Activated CD8-positive, alpha-beta T cell treated with anti-CD3 and anti-CD28 coated beads, Interleukin-2, amount 10 ng/mL, durations not matched to agents 7 days and 5 days (primary cell): ENCODE results near the gene SCAF4. TPM values are rescaled to one million over a fixed set of nuclear protein-coding genes. Genes with fewer than 3 reads are reported as not detected.
A peak's percentile ranks its signal among the peaks of the same experiment; 100 is the strongest.
"Not testable (repeated sequence)": the region's sequence is repeated elsewhere in the genome, so short reads cannot be mapped to it uniquely, and the experiment has no call there.

Experiments used
- ATAC-seq: fragments of 150-1000 bp; cut with Tn5 transposase; one replicate; pipeline ENCODE4 v1.10.0; 2021; ENCODE audit warnings: moderate library complexity
- CTCF ChIA-PET: fragments of 350-600 bp; sonication (Branson Sonifier 250); formaldehyde crosslinking; loops from one replicate; lab custom pipeline; 2021; ENCODE audit warnings: antibody characterized with exemption; lab: Charles Lee
- POLR2A ChIA-PET: fragments of 350-600 bp; sonication (Branson Sonifier 250); formaldehyde crosslinking; loops from one replicate; lab custom pipeline; 2021; ENCODE audit warnings: antibody characterized with exemption; lab: Charles Lee
- DNase-seq: peaks from one replicate; pipeline ENCODE4 v3.0.0-alpha.2; 2020
- H3K27ac Mint-ChIP-seq: one replicate; pipeline ENCODE4 v1.8.0; 2021; ENCODE audit warnings: mild to moderate bottlenecking, mixed read lengths
- H3K27me3 Mint-ChIP-seq: one replicate; pipeline ENCODE4 v1.8.0; 2021; ENCODE audit warnings: low read depth, mixed read lengths
- H3K36me3 Mint-ChIP-seq: one replicate; pipeline ENCODE4 v1.8.0; 2021; ENCODE audit warnings: low read depth, mixed read lengths
- H3K4me1 Mint-ChIP-seq: one replicate; pipeline ENCODE4 v1.8.0; 2021; ENCODE audit warnings: low read depth, mixed read lengths
- H3K4me3 Mint-ChIP-seq: one replicate; pipeline ENCODE4 v1.8.0; 2021; ENCODE audit warnings: mild to moderate bottlenecking, mixed read lengths
- H3K9me3 Mint-ChIP-seq: one replicate; pipeline ENCODE4 v1.8.0; 2022; ENCODE audit warnings: mixed read lengths; ENCODE audit not compliant: insufficient read depth
- total RNA-seq, 2 experiments: library from RNA; stranded (reverse); gene quantifications; one replicate each; pipeline ENCODE4 v1.2.3, GENCODE V29; 2021

Gene SCAF4
- total RNA-seq, 2 experiments from 2014 or later, result 53.2 TPM

GRCh38 chr21:31654340-31654739, 77.6 kb downstream of the SCAF4 start:
- Mint-ChIP-seq H3K4me3 (no peak overlapping the region), H3K9me3 (peaks cover 2% of the 10 kb centered on the region), H3K27ac (peak overlapping the region; percentile 87), H3K27me3 (no peaks in the 10 kb centered on the region), H3K4me1 (peaks cover 32% of the 10 kb centered on the region), H3K36me3 (no peaks in the 10 kb centered on the region)
- DNase-seq, result no peak
- ChIA-PET POLR2A (interaction anchor here (0.8 kb wide), 1 partner anchor 64 kb away, joined by 4 read pairs; no protein-coding TSS in a partner anchor), CTCF (interaction anchor here (1.7 kb wide), 1 partner anchor 74 kb away, joined by 4 read pairs; no protein-coding TSS in a partner anchor)
- no peak for ATAC-seq

- H3K27me3 Mint-ChIP-seq, CTCF ChIA-PET: not testable (repeated sequence)
These were observed 80.4 kb downstream of the SCAF4 start for GRCh38 chr21:31651491-31651890.

GRCh38 chr21:31650930-31651329, 81.0 kb downstream of the SCAF4 start:
- ChIA-PET CTCF (no interaction called here), POLR2A (no interaction called here)
- no peak overlapping the region for H3K4me3 Mint-ChIP-seq
- no peaks in the 10 kb centered on the region for H3K27me3 Mint-ChIP-seq
- no peak for DNase-seq
- H3K27ac Mint-ChIP-seq, result no peak overlapping the region
- H3K36me3 Mint-ChIP-seq, result no peaks in the 10 kb centered on the region
- ATAC-seq, result no peak
- no peaks in the 10 kb centered on the region for H3K9me3 Mint-ChIP-seq
- peaks cover 14% of the 10 kb centered on the region for H3K4me1 Mint-ChIP-seq

More at GRCh38 chr21:31651491-31651890, 80.4 kb downstream of the SCAF4 start:
- H3K36me3 Mint-ChIP-seq, POLR2A ChIA-PET, ATAC-seq, H3K27ac Mint-ChIP-seq, H3K4me3 Mint-ChIP-seq, H3K9me3 Mint-ChIP-seq, DNase-seq: not testable (repeated sequence)
- peaks cover 19% of the 10 kb centered on the region for H3K4me1 Mint-ChIP-seq

GRCh38 chr21:31647650-31648049, 84.3 kb downstream of the SCAF4 start:
- H3K27me3 Mint-ChIP-seq, result no peaks in the 10 kb centered on the region
- ChIA-PET POLR2A (no interaction called here), CTCF (no interaction called here)
- no peaks in the 10 kb centered on the region for H3K36me3 Mint-ChIP-seq
- H3K4me1 Mint-ChIP-seq, result no peaks in the 10 kb centered on the region
- H3K4me3 Mint-ChIP-seq, result no peak overlapping the region
- ATAC-seq (no peak), DNase-seq (no peak)
- H3K27ac Mint-ChIP-seq, result no peak overlapping the region
- no peaks in the 10 kb centered on the region for H3K9me3 Mint-ChIP-seq

GRCh38 chr21:31644643-31645042, 87.3 kb downstream of the SCAF4 start:
- ChIA-PET POLR2A (no interaction called here), CTCF (no interaction called here)
- Mint-ChIP-seq H3K27me3 (peaks cover 1% of the 10 kb centered on the region), H3K4me3 (no peak overlapping the region), H3K36me3 (no peaks in the 10 kb centered on the region), H3K27ac (no peak overlapping the region), H3K4me1 (no peaks in the 10 kb centered on the region), H3K9me3 (no peaks in the 10 kb centered on the region)
- no peak for ATAC-seq
- no peak for DNase-seq

GRCh38 chr21:31641416-31641922, 90.4 kb downstream of the SCAF4 start:
- no peak for DNase-seq
- Mint-ChIP-seq H3K36me3 (no peaks in the 10 kb centered on the region), H3K27me3 (peaks cover 2% of the 10 kb centered on the region), H3K27ac (no peak overlapping the region), H3K4me1 (no peaks in the 10 kb centered on the region), H3K9me3 (peaks cover 4% of the 10 kb centered on the region), H3K4me3 (no peak overlapping the region)
- no peak for ATAC-seq
- ChIA-PET CTCF (no interaction called here), POLR2A (no interaction called here)

GRCh38 chr21:31636874-31637273, 95.0 kb downstream of the SCAF4 start:
- no peak overlapping the region for H3K4me3 Mint-ChIP-seq
- H3K9me3 Mint-ChIP-seq, result peaks cover 4% of the 10 kb centered on the region
- peaks cover 2% of the 10 kb centered on the region for H3K36me3 Mint-ChIP-seq
- ChIA-PET POLR2A (interaction anchor here (0.7 kb wide), 1 partner anchor 793 kb away, joined by 4 read pairs; no protein-coding TSS in a partner anchor), CTCF (no interaction called here)
- peaks cover 2% of the 10 kb centered on the region for H3K27me3 Mint-ChIP-seq
- no peak for ATAC-seq
- H3K4me1 Mint-ChIP-seq, result no peaks in the 10 kb centered on the region
- no peak for DNase-seq
- H3K27ac Mint-ChIP-seq, result no peak overlapping the region

- DNase-seq (no peak), ATAC-seq (no peak)
- ChIA-PET CTCF (no interaction called here), POLR2A (no interaction called here)
- Mint-ChIP-seq H3K9me3 (peaks cover 4% of the 10 kb centered on the region), H3K4me3 (no peak overlapping the region), H3K27me3 (peaks cover 2% of the 10 kb centered on the region), H3K36me3 (peaks cover 2% of the 10 kb centered on the region), H3K27ac (no peak overlapping the region), H3K4me1 (no peaks in the 10 kb centered on the region)
These were observed 96.9 kb downstream of the SCAF4 start for GRCh38 chr21:31634993-31635392.

GRCh38 chr21:31631881-31632280, 100.0 kb downstream of the SCAF4 start:
- H3K4me3 Mint-ChIP-seq, H3K36me3 Mint-ChIP-seq, H3K27ac Mint-ChIP-seq, DNase-seq, H3K9me3 Mint-ChIP-seq, H3K4me1 Mint-ChIP-seq, CTCF ChIA-PET, ATAC-seq, H3K27me3 Mint-ChIP-seq, POLR2A ChIA-PET: not testable (repeated sequence)

GRCh38 chr21:31629972-31630711, 101.8 kb downstream of the SCAF4 start:
- no peaks in the 10 kb centered on the region for H3K4me1 Mint-ChIP-seq
- CTCF ChIA-PET, result no interaction called here
- ATAC-seq, result no peak
- POLR2A ChIA-PET, result no interaction called here
- H3K9me3 Mint-ChIP-seq, result no peaks in the 10 kb centered on the region
- peaks cover 5% of the 10 kb centered on the region for H3K27me3 Mint-ChIP-seq
- H3K4me3 Mint-ChIP-seq, result no peak overlapping the region
- no peak for DNase-seq
- H3K27ac Mint-ChIP-seq, result no peak overlapping the region
- peaks cover 2% of the 10 kb centered on the region for H3K36me3 Mint-ChIP-seq

GRCh38 chr21:31624961-31625491, 106.9 kb downstream of the SCAF4 start:
- peaks cover 8% of the 10 kb centered on the region for H3K4me1 Mint-ChIP-seq
- ChIA-PET POLR2A (no interaction called here), CTCF (no interaction called here)
- no peak overlapping the region for H3K4me3 Mint-ChIP-seq
- no peak overlapping the region for H3K27ac Mint-ChIP-seq
- H3K9me3 Mint-ChIP-seq, result no peaks in the 10 kb centered on the region
- DNase-seq (no peak), ATAC-seq (no peak)
- H3K27me3 Mint-ChIP-seq, result peaks cover 5% of the 10 kb centered on the region
- H3K36me3 Mint-ChIP-seq, result no peaks in the 10 kb centered on the region

GRCh38 chr21:31624181-31624580, 107.7 kb downstream of the SCAF4 start:
- H3K36me3 Mint-ChIP-seq, result peaks cover under 1% of the 10 kb centered on the region
- POLR2A ChIA-PET, result no interaction called here

More at GRCh38 chr21:31624181-31624580, 107.7 kb downstream of the SCAF4 start:
- CTCF ChIA-PET, result interaction anchor here (1.2 kb wide), 1 partner anchor 20 kb away, joined by 4 read pairs; no protein-coding TSS in a partner anchor
- Mint-ChIP-seq H3K4me3 (no peak overlapping the region), H3K9me3 (no peaks in the 10 kb centered on the region), H3K27me3 (peaks cover 2% of the 10 kb centered on the region), H3K4me1 (peaks cover 9% of the 10 kb centered on the region), H3K27ac (no peak overlapping the region)
- no peak for ATAC-seq
- no peak for DNase-seq
